Mammary epithelial cell (primary cell): Measurements from ENCODE around the gene PGM1.

Source experiments
- CTCF ChIP-seq, 2 donors: IDR thresholded peaks in 1 of 2; conservative IDR thresholded peaks in 1 of 2; 2 replicates each; pipeline ENCODE4 v1.5.1; 2011 to 2012; ENCODE audit warnings: inconsistent platforms in 2 of 2, low read length in 2 of 2, mild to moderate bottlenecking in 2 of 2, control low read depth in 1 of 2, low read depth in 1 of 2; ENCODE audit not compliant: insufficient read depth in 1 of 2; ENCODE audit errors: extremely low read depth in 1 of 2
- EZH2 ChIP-seq: IDR thresholded peaks from 2 replicates; pipeline ENCODE4 v1.6.1; 2012; ENCODE audit warnings: low read length, inconsistent platforms, borderline replicate concordance

GRCh38 chr1:63630238-63630637 lies 37.0 kb downstream of the PGM1 start:
- TF ChIP-seq CTCF (conservative IDR thresholded peaks at IDR 0.05 in 1 of 2, IDR thresholded peaks at IDR 0.05 in 1 of 2; ENCODE audit: extremely low read depth in 1 of 2, insufficient read depth in 1 of 2, low read depth in 1 of 2, low read length in 2 of 2): no peak
- no peak for TF ChIP-seq EZH2
